ENCODE results near the gene COLEC12. TPM values are rescaled to one million over a fixed set of nuclear protein-coding genes. Genes with fewer than 3 reads are reported as not detected.

COLEC12 gene
- polyA plus RNA-seq, 3 donors, result 0.21 to 0.47 (median 0.35) TPM

GRCh38 chr18:394987-395362 is 105.5 kb downstream of the COLEC12 start:
- Histone ChIP-seq H4K20me1 (ENCODE audit: insufficient read depth, low read length) (no peaks in the 10 kb centered on the region), H2AFZ (ENCODE audit: insufficient read depth, low read depth, low read length, poor library complexity, severe bottlenecking) (no peak overlapping the region), H3K27me3 (ENCODE audit: control insufficient read depth in 2 of 2, insufficient read depth in 2 of 2, low read length in 2 of 2) (no peaks in the 10 kb centered on the region), H3K79me2 (ENCODE audit: insufficient read depth, low read length) (no peaks in the 10 kb centered on the region), H3K4me3 (replicated peaks in 1 of 3; ENCODE audit: low read depth in 2 of 3, low read length in 3 of 3) (no peak overlapping the region), H3K4me1 (ENCODE audit: control insufficient read depth in 1 of 2, insufficient read depth in 2 of 2, low read length in 2 of 2) (peaks cover 45 to 50% of the 10 kb centered on the region in 2 donors), H3K4me2 (replicated peaks; ENCODE audit: extremely low read depth, low read length, poor library complexity, severe bottlenecking) (no peak overlapping the region), H3K9me3 (replicated peaks in 1 of 2; ENCODE audit: control insufficient read depth in 1 of 2, insufficient read depth in 1 of 2, low read length in 2 of 2) (no peaks in the 10 kb centered on the region), H3K9ac (ENCODE audit: insufficient read depth, low read length, poor library complexity, severe bottlenecking) (no peak overlapping the region), H3K27ac (ENCODE audit: low read depth in 1 of 2, low read length in 2 of 2) (no peak overlapping the region), H3K36me3 (replicated peaks in 1 of 2; ENCODE audit: control insufficient read depth in 1 of 2, insufficient read depth in 2 of 2, low read length in 2 of 2) (no peaks in the 10 kb centered on the region)
- H3K27ac Mint-ChIP-seq, result no peak overlapping the region
- H3K36me3 Mint-ChIP-seq, result peaks cover 0 to 3% of the 10 kb centered on the region in 2 donors
- whole genome bisulfite sequencing (ENCODE audit: insufficient coverage), result 100% methylated on average over 1 of the region's 1 CpG
- peaks cover 71% of the 10 kb centered on the region for H3K4me1 Mint-ChIP-seq
- H3K4me3 Mint-ChIP-seq, result no peak overlapping the region
- TF ChIP-seq CTCF (IDR thresholded peaks at IDR 0.05), result no peak
- no peaks in the 10 kb centered on the region for H3K9me3 Mint-ChIP-seq
- H3K27me3 Mint-ChIP-seq (ENCODE audit: low read depth in 3 of 3), result peaks cover 0 to 2% (median 0%) of the 10 kb centered on the region in 3 donors
- no peak for DNase-seq
- intact Hi-C loops (cut with micrococcal nuclease), result loop anchor here in 1 of 2 donors (5.0 kb wide), 1 partner anchor 33 kb away; no protein-coding TSS in a partner anchor

GRCh38 chr18:394262-394986 is 106.1 kb downstream of the COLEC12 start:
- Histone ChIP-seq H4K20me1 (ENCODE audit: insufficient read depth, low read length) (no peaks in the 10 kb centered on the region), H3K4me2 (replicated peaks; ENCODE audit: extremely low read depth, low read length, poor library complexity, severe bottlenecking) (no peak overlapping the region), H3K27me3 (ENCODE audit: control insufficient read depth in 2 of 2, insufficient read depth in 2 of 2, low read length in 2 of 2) (no peaks in the 10 kb centered on the region), H3K4me3 (replicated peaks in 1 of 3; ENCODE audit: low read depth in 2 of 3, low read length in 3 of 3) (no peak overlapping the region), H2AFZ (ENCODE audit: insufficient read depth, low read depth, low read length, poor library complexity, severe bottlenecking) (no peak overlapping the region), H3K27ac (ENCODE audit: low read depth in 1 of 2, low read length in 2 of 2) (no peak overlapping the region), H3K4me1 (ENCODE audit: control insufficient read depth in 1 of 2, insufficient read depth in 2 of 2, low read length in 2 of 2) (peaks cover 41 to 47% of the 10 kb centered on the region in 2 donors), H3K79me2 (ENCODE audit: insufficient read depth, low read length) (no peaks in the 10 kb centered on the region), H3K9ac (ENCODE audit: insufficient read depth, low read length, poor library complexity, severe bottlenecking) (no peak overlapping the region), H3K9me3 (replicated peaks in 1 of 2; ENCODE audit: control insufficient read depth in 1 of 2, insufficient read depth in 1 of 2, low read length in 2 of 2) (no peaks in the 10 kb centered on the region), H3K36me3 (replicated peaks in 1 of 2; ENCODE audit: control insufficient read depth in 1 of 2, insufficient read depth in 2 of 2, low read length in 2 of 2) (no peaks in the 10 kb centered on the region)
- DNase-seq, result no peak
- Mint-ChIP-seq H3K27me3 (ENCODE audit: low read depth in 3 of 3) (peaks cover 0 to 2% (median 0%) of the 10 kb centered on the region in 3 donors), H3K36me3 (peaks cover 3% of the 10 kb centered on the region in 2 donors), H3K9me3 (no peaks in the 10 kb centered on the region), H3K27ac (peak overlapping the region in 2 of 7 donors; percentile 17 to 68), H3K4me3 (no peak overlapping the region), H3K4me1 (peaks cover 70% of the 10 kb centered on the region)
- no peak for TF ChIP-seq CTCF (IDR thresholded peaks at IDR 0.05)
- 100% methylated on average over 1 of the region's 6 CpGs for WGBS (ENCODE audit: insufficient coverage)
- intact Hi-C loops (cut with micrococcal nuclease), result no loop called here

Measured in CD14-positive monocyte (primary cell).